ENCODE measurements around the gene NT5C3A. TPM values are rescaled to one million over a fixed set of nuclear protein-coding genes. Genes with fewer than 3 reads are reported as not detected.
"Not testable (repeated sequence)": the region's sequence is repeated elsewhere in the genome, so short reads cannot be mapped to it uniquely, and the experiment has no call there.

Gene NT5C3A
- total RNA-seq, 1 donor from 2014 or later = 45.6 TPM

DNA sequence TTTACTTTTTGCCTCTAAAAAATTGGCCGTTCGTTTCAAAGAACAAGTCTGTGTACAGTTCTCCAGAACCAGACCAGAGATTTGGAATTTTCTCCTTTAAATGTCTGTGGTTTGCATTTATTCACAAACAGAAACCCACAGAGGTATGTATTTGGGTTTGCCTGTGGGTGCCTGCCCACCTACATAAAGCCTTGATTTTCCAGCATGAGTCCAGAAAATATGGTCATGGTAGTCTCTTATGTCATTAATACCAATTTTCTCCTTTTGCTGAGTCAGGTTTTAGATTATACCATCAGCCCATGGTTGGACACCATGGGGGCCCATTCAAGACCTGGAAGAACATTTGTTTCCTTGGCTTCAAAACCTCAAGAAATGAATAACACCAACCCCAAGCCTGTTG lies 82.7 kb downstream of the NT5C3A start:
- not testable (repeated sequence) for DNase-seq (ENCODE audit: low spot score)

DNA sequence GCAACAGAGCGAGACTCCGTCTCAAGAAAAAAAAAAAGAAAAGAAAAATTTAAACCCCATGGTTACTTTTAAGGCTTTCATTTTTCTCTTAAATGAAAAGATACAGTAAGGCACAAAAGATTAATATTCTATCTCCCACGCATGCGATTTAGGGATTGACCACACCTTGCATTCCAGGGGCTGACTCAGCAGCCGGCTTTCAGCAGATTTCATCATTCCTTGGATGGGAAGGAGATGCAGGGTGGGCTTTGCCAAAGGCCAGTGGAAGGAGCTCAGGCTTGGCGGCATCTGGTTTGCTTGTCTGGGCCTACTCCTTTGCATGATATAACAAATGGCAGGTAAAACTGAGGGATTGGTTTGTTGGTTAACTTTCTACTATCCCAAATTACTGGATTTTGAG lies 83.3 kb downstream of the NT5C3A start:
- not testable (repeated sequence) for DNase-seq (ENCODE audit: low spot score)

DNA sequence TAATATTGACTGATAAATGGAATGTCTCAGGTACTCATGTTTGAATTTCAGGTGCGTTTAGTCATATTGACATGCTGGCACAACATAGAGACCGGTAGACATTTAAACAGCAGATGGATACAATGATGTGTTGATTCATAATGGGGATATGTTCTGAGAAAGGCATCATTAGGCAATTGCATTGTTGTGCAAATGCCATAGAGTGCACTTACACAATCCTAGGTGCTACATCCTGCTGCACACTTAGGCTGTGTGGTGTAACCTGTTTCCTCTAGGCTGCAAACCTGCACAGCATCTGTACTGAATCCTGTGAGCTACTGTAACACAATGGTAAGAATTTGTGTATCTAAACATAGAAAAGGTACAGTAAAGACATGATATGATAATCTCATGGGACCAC lies 85.4 kb downstream of the NT5C3A start:
- DNase-seq (ENCODE audit: low spot score) = not testable (repeated sequence)

DNA sequence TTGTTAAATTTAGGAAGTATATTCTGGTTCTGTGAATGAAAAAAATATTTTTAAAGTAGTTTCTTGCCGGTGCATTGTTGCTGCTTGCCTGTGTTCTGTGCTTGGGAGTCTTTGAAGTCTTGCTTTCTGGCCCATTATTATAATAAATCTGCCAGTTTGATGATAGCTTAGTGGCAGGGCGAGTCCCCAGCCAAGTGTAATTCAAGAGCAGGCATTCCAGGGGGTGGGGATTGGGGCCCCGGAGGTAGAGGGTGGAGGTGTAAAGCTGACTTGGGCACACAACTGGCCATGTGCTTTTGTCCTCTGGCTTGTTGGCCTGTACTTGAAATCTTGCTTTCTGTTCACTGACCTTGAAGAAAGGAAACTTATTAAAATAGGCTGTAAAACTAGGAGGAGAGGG lies 90.6 kb downstream of the NT5C3A start:
- DNase-seq (ENCODE audit: low spot score) = not testable (repeated sequence)

DNA sequence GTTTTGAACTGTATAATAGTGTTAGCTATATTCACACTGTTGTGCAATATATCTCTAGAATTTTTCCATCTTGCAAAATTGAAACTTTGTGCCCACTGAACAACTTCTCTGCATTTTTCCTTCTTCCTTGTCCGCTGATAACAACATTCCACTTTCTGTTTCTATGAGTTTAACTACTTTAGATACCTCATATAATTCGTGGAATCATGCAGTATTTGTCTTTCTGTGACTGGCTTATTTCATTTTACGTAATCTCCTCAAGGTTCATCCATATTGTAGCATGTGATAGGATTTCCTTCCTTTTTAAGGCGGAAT lies 95.4 kb downstream of the NT5C3A start:
- DNase-seq (ENCODE audit: low spot score) = not testable (repeated sequence)

DNA sequence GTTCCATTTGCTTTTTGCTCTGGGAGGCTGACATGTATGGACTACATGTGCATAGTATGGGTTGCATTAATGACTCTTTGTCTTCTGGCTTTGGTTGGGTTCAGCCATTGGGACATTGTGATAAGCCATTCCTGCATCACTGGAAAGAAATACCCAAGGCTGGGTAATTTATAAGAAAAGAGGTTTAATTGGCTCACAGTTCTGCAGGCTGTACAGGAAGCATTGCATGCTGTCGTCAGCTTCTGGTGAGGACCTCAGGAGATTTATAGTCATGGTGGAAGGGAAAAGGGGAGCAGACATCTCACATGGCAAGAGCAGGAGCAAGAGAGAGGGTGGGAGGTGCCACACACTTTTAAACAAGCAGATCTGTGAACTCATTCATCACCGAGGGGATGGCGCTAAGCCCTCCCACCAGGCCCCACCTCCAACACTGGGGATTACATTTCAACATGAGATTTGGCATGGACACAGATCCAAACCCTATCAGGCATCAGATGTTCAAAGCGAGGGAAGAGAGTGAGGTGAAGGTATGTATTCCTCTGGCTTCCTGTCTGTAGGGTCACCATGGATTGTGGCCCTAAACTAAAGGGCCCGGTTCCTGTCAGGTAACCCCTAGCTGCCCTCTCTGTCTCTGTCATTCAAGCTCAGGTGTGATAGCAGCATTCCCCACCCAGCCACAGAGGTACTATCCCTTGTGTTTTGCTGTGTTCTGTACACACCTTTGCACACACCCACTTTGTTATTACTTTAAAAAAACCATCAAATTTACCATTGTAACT lies 95.9 kb downstream of the NT5C3A start:
- DNase-seq (ENCODE audit: low spot score) = not testable (repeated sequence)

DNA sequence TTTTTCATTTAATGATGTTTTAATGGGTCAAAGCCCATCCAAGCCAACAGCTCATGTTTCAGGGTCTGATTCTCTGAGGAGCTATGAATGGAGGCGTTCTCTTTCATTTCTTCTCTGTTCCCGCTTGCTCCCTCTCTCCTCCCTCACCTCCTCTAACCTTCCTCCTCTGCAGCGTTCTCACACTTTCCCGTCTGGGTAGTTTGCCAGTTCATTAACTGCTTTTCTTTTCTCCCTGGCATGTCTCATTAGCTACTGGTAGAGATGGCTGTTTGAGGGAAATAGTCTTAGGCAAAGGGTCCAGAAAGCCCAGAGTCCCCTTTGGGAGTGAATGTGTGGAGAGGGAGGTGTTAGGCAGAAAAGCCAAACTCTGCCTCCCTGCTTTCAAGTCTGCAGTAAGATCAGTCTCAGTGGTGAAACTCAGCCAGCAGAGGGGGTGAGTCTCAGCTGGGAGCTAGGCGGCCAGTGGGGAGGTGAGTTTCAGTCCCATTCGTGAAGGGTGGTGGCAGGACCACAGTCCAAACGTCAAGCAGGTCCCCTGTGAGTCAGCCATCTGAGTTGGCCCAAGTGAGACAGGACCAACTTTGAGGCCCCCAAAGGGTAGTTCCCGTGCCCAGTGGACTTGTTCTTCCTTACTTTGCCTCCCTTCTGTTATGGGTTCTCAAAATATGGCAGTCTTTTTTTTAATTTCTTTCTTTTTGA lies 98.0 kb downstream of the NT5C3A start:
- not testable (repeated sequence) for DNase-seq (ENCODE audit: low spot score)

Other genes with a start within 250 kb of the NT5C3A start
- 24.7 TPM for gene KBTBD2, start 171.0 kb downstream of the NT5C3A start, total RNA-seq
- gene FKBP9, start 105.3 kb downstream of the NT5C3A start, total RNA-seq = 116 TPM
- gene RP9, start 46.6 kb upstream of the NT5C3A start, total RNA-seq = 9.2 TPM
- 24.3 TPM for gene BBS9, start 66.8 kb upstream of the NT5C3A start, total RNA-seq

All from mucosa of gallbladder (tissue), 1 donor.